Right lobe of liver (tissue), 6 donors: ENCODE data around the gene MYO3B. TPM values are rescaled to one million over a fixed set of nuclear protein-coding genes. Genes with fewer than 3 reads are reported as not detected.

Experiments used
- ATAC-seq, 4 donors: fragments of 200-7000 bp; cut with Tn5 transposase; one replicate each; pipeline ENCODE4 v1.9.1; 2020; ENCODE audit warnings: mild to moderate bottlenecking in 4 of 4, moderate library complexity in 4 of 4
- DNase-seq, 3 donors: peaks; one replicate each; pipeline ENCODE4 v3.0.0-alpha.2; 2020
- H3K27ac ChIP-seq, 3 donors: fragments of 200-600 bp; one replicate each; pipeline ENCODE4 v1.8.0; 2022
- H3K27me3 ChIP-seq, 2 donors: fragments of 200-600 bp; one replicate each; pipeline ENCODE4 v1.8.0; 2022
- H3K36me3 ChIP-seq, 4 donors: fragments of 200-600 bp; sonication (generic) in 1 of 4; one replicate each; pipeline versions ENCODE4 v1.5.1 to v1.8.0; 2017 to 2022; ENCODE audit warnings: control low read depth in 1 of 4
- H3K4me1 ChIP-seq, 4 donors: fragments of 200-600 bp; sonication (generic) in 1 of 4; one replicate each; pipeline versions ENCODE4 v1.5.1 to v1.8.0; 2017 to 2022; ENCODE audit warnings: control low read depth in 1 of 4
- H3K4me3 ChIP-seq, 3 donors: fragments of 200-600 bp; one replicate each; pipeline ENCODE4 v1.8.0; 2022
- H3K9me3 ChIP-seq, 4 donors: fragments of 200-600 bp; sonication (generic) in 1 of 4; one replicate each; pipeline versions ENCODE4 v1.5.1 to v1.8.0; 2017 to 2022; ENCODE audit warnings: control low read depth in 1 of 4
- CTCF ChIP-seq, 4 donors: fragments of 200-600 bp in 3 of 4; fragments of 450-650 bp in 1 of 4; IDR thresholded peaks; one replicate each; pipeline versions ENCODE4 v1.5.1 to v1.8.0; 2016 to 2022; ENCODE audit warnings: antibody characterized with exemption in 4 of 4, mild to moderate bottlenecking in 2 of 4
- POLR2A ChIP-seq: fragments of 450-650 bp; IDR thresholded peaks from one replicate; pipeline ENCODE4 v1.6.1; 2017; ENCODE audit warnings: antibody characterized with exemption, mild to moderate bottlenecking
- WGBS: methylation state at CpG from one replicate; pipeline ENCODE4 v1.1.6; 2018; ENCODE audit warnings: low coverage, low lambda C conversion rate; ENCODE audit not compliant: insufficient coverage; ENCODE audit errors: missing lambda C conversion rate; 5-methylcytosine and 5-hydroxymethylcytosine counted together
- intact Hi-C, 2 donors: fragments of 100-400 bp; cut with DNase I; formaldehyde crosslinking; loops; one replicate each; pipeline versions ENCODE4 v1.11.2 to v1.14.1; 2022
- total RNA-seq, 6 experiments: library from RNA; depleted of rRNA in 2 of 6; stranded (reverse); fragments of >200 nt in 2 of 6; fragmentation: NEBNext Ultra II Directional in 3 of 6; extraction: Animal tissue kit (Norgen Biotek cat#: 25700) in 3 of 6; gene quantifications; one replicate each; pipeline versions ENCODE4 v1.1.0 to v1.2.4, GENCODE V29; 2016 to 2023
- donor health status: DM: no; HTN: yes; CAD: no.
- donor health status: DM: no; HTN: no; CAD: no.
- donor health status: DM: no; HTN: no; CAD: no.
- donor health status: DM: no; HTN: yes; CAD: no.
- donor health status: DM: no; HTN: yes; CAD: no.

MYO3B gene
- total RNA-seq, 6 experiments from 2014 or later, result 0.18 to 0.25 TPM; not detected in 4

DNA sequence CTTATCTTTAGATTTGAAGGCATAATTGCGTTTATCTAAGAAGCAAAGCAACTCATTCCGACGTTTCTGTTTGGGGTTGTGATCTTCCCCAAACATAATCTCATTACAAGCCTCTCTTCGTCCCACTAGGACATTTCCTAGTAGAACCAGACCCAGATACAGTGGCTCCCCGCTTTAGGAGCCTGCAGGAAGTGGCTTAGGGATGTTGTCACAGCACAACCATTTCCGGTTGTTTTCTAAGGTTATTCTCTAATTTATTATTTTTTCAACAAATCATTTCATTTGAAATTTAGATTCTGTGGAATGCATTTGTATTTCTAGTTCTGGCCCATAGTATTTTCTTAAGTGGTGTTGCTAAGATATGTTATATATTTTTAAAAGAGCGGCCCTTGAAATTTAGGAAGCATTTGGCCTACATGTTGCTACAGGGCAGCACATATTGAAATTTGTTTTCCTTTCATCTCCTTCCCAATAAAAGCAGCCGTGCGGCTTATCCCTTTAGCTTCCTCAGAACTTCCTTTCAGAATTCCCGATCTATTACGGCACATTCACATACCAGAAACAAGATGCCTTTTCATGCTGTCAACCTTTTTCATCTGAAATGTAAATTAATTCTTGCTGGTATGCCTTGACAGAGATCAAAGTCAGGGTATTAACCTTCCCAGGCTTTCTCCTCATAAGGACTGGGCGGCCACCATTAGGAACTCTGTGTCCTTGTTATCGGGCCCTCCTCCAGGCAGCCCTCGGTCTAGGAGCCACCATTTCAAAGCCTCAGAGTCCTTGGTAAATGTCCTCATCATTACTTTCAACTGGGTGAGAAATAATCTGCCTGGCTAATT lies 326.2 kb downstream of the MYO3B start:
- 59% methylated on average over 14 of the region's 14 CpGs for WGBS
- Histone ChIP-seq H3K4me1 (no peaks in the 10 kb centered on the region), H3K4me3 (no peak overlapping the region), H3K27me3 (no peaks in the 10 kb centered on the region), H3K27ac (no peak overlapping the region), H3K9me3 (no peaks in the 10 kb centered on the region), H3K36me3 (no peaks in the 10 kb centered on the region)
- ATAC-seq, result peak in 2 of 4 donors; percentile 39 to 42
- intact Hi-C loops, result no loop called here
- no peak for DNase-seq
- TF ChIP-seq POLR2A (no peak), CTCF (IDR thresholded peaks at IDR 0.05) (no peak)

DNA sequence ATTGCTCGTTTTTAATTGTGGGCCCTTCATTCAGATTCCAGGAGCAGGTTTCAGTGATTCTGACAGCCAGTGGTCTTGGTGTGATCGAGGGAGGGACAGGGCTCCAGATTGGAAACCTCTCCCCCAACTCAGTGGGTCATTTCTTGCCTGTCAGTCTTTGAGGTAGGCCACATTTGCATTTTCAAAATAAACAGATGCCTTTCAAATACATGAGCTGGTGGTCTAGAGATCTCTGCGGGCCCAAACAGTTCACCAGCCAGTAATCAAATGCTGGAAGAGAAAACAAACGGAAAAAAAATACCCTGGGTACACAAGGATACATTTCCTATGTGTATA lies 326.8 kb downstream of the MYO3B start:
- no peaks in the 10 kb centered on the region for H3K9me3 ChIP-seq
- H3K36me3 ChIP-seq, result no peaks in the 10 kb centered on the region
- ATAC-seq, result no peak
- intact Hi-C loops, result no loop called here
- no peak overlapping the region for H3K4me3 ChIP-seq
- TF ChIP-seq CTCF (IDR thresholded peaks at IDR 0.05), result no peak
- TF ChIP-seq POLR2A, result no peak
- no peaks in the 10 kb centered on the region for H3K27me3 ChIP-seq
- no peak overlapping the region for H3K27ac ChIP-seq
- no peak for DNase-seq
- WGBS, result 70% methylated on average over 4 of the region's 4 CpGs
- H3K4me1 ChIP-seq, result no peaks in the 10 kb centered on the region

DNA sequence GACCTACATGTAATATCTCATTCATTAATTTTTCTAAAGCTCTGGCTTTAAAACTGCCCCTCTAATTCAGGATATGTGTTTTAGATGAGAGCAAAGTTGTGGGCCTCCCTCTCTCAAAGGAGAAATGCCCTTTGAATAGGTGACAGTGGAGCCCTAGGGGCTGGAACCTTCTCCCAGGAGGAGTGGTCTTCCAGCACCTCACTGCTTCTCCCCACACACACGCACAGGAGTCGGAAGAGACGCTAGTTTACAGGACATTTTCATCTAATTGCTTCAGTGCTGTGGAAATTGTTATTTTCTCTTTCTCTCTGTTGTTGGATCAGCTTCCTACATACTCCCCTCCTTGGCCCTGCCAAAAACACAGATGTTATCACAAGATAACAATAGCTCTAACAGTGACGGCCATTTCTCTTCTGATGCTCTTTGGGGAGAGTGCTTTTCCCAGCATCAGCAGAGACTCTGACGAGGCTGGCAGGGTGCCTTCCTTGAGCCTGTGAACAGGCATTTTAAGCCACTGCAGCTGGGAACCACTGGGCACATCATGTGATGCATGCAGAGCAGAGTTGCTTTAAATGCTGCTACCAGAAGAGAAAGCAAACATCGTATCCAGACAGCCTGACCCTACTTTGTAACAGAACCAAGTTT lies 327.8 kb downstream of the MYO3B start:
- no peak overlapping the region for H3K4me3 ChIP-seq
- TF ChIP-seq POLR2A (no peak), CTCF (IDR thresholded peaks at IDR 0.05) (no peak)
- DNase-seq (no peak), ATAC-seq (no peak)
- intact Hi-C loops, result no loop called here
- H3K27me3 ChIP-seq, result no peaks in the 10 kb centered on the region
- no peaks in the 10 kb centered on the region for H3K36me3 ChIP-seq
- H3K4me1 ChIP-seq, result no peaks in the 10 kb centered on the region
- 63% methylated on average over 6 of the region's 6 CpGs for WGBS
- H3K27ac ChIP-seq, result no peak overlapping the region
- H3K9me3 ChIP-seq, result no peaks in the 10 kb centered on the region

DNA sequence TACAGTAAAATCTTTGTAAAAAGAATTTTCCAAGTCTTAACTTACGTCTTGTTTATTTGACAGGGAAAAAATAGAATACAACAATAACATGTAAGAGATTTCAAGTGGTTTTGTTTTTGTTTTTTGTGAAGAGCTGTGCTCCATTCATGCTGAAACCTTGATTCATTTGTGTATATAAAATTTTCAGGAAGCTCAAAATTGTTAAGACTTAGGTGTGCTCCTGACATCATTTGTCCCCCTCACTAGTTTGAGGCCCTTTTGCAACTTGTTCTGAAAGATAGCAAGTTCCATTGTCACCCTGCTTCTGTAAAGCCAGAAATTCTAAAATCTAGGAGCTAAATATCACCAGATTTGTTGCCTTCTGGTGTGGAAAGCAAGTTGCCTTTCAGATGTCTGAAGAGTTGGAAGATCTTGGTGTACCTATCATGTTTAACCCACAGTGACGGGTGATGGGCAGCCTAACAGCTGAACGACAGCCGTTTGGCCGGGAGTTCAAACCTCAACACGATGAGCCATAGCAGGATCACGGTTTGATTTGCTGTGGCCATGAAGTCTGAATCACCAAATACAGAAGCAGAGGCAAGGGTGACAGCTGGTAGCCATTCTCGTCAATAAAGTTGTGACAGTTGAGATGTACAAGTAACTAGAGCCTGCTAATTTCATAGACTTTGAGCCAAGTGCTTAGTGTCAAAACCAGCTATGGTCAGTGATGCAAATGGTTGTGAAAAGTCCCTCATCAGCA lies 331.7 kb downstream of the MYO3B start:
- WGBS, result 80% methylated on average over 7 of the region's 8 CpGs

More for the DNA sequence above, 331.7 kb downstream of the MYO3B start:
- H3K9me3 ChIP-seq, result no peaks in the 10 kb centered on the region
- H3K36me3 ChIP-seq, result no peaks in the 10 kb centered on the region
- intact Hi-C loops, result no loop called here
- no peaks in the 10 kb centered on the region for H3K4me1 ChIP-seq
- no peak overlapping the region for H3K4me3 ChIP-seq
- no peak for ATAC-seq
- no peak overlapping the region for H3K27ac ChIP-seq
- H3K27me3 ChIP-seq, result no peaks in the 10 kb centered on the region
- DNase-seq, result no peak
- TF ChIP-seq CTCF (IDR thresholded peaks at IDR 0.05) (no peak), POLR2A (no peak)
